ENCODE results near the gene SACS. TPM values are rescaled to one million over a fixed set of nuclear protein-coding genes. Genes with fewer than 3 reads are reported as not detected.
A peak's percentile ranks its signal among the peaks of the same experiment; 100 is the strongest.

Gene SACS
- total RNA-seq, 1 experiment from 2014 or later, result 21.1 TPM

- intact Hi-C loops (cut with micrococcal nuclease), result no loop called here
- H3K36me3 Mint-ChIP-seq (ENCODE audit: insufficient read depth, unreplicated experiment), result no peaks in the 10 kb centered on the region
- H3K4me3 Mint-ChIP-seq (ENCODE audit: unreplicated experiment), result no peak overlapping the region
- H3K27me3 Mint-ChIP-seq (ENCODE audit: insufficient read depth, unreplicated experiment), result no peaks in the 10 kb centered on the region
- CTCF ChIA-PET, result no interaction called here
- TF ChIP-seq, protein P1, sequence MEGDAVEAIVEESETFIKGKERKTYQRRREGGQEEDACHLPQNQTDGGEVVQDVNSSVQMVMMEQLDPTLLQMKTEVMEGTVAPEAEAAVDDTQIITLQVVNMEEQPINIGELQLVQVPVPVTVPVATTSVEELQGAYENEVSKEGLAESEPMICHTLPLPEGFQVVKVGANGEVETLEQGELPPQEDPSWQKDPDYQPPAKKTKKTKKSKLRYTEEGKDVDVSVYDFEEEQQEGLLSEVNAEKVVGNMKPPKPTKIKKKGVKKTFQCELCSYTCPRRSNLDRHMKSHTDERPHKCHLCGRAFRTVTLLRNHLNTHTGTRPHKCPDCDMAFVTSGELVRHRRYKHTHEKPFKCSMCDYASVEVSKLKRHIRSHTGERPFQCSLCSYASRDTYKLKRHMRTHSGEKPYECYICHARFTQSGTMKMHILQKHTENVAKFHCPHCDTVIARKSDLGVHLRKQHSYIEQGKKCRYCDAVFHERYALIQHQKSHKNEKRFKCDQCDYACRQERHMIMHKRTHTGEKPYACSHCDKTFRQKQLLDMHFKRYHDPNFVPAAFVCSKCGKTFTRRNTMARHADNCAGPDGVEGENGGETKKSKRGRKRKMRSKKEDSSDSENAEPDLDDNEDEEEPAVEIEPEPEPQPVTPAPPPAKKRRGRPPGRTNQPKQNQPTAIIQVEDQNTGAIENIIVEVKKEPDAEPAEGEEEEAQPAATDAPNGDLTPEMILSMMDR (IDR thresholded peaks at IDR 0.05; ENCODE audit: unreplicated experiment), result no peak
- DNase-seq (ENCODE audit: unreplicated experiment), result peak; percentile 1
- no TSS peak for BruUV-seq (replicated peaks)
- H3K9me3 Mint-ChIP-seq (ENCODE audit: unreplicated experiment), result no peaks in the 10 kb centered on the region
- H3K4me1 Mint-ChIP-seq (ENCODE audit: insufficient read depth, unreplicated experiment), result peaks cover 15% of the 10 kb centered on the region
- H3K27ac Mint-ChIP-seq (ENCODE audit: low read depth, unreplicated experiment), result no peak overlapping the region
- POLR2A ChIA-PET, result interaction anchor here (1.0 kb wide), 1 partner anchor 762 kb away, joined by 3 read pairs; no protein-coding TSS in a partner anchor
Measured at GRCh38 chr13:23325191-23325590, 108.3 kb downstream of the SACS start.

- intact Hi-C loops (cut with micrococcal nuclease), result loop anchor here (5.0 kb wide), 1 partner anchor 143 kb away; no protein-coding TSS in a partner anchor
Measured at GRCh38 chr13:23323946-23324709, 109.4 kb downstream of the SACS start.

GRCh38 chr13:23322353-23323336 lies 110.9 kb downstream of the SACS start:
- BruUV-seq (replicated peaks), result no TSS peak
- H3K27me3 Mint-ChIP-seq (ENCODE audit: insufficient read depth, unreplicated experiment), result no peaks in the 10 kb centered on the region
- TF ChIP-seq, protein P1 (IDR thresholded peaks at IDR 0.05; ENCODE audit: unreplicated experiment), result no peak
- no peak overlapping the region for H3K4me3 Mint-ChIP-seq (ENCODE audit: unreplicated experiment)
- H3K4me1 Mint-ChIP-seq (ENCODE audit: insufficient read depth, unreplicated experiment), result peaks cover 21% of the 10 kb centered on the region
- DNase-seq (ENCODE audit: unreplicated experiment), result no peak
- H3K9me3 Mint-ChIP-seq (ENCODE audit: unreplicated experiment), result no peaks in the 10 kb centered on the region
- CTCF ChIA-PET, result interaction anchor here (0.7 to 5.3 kb wide), 3 partner anchors 51 to 520 kb away, joined by 3 to 47 read pairs (median 6); no protein-coding TSS in a partner anchor
- H3K36me3 Mint-ChIP-seq (ENCODE audit: insufficient read depth, unreplicated experiment), result no peaks in the 10 kb centered on the region
- intact Hi-C loops (cut with micrococcal nuclease), result loop anchor here (5.0 kb wide), 1 partner anchor 145 kb away; no protein-coding TSS in a partner anchor
- POLR2A ChIA-PET, result interaction anchor here (1.0 to 2.5 kb wide), 3 partner anchors 33 to 521 kb away, joined by 3 to 9 read pairs (median 3); no protein-coding TSS in a partner anchor
- peak overlapping the region; percentile 88 for H3K27ac Mint-ChIP-seq (ENCODE audit: low read depth, unreplicated experiment)

More at GRCh38 chr13:23323946-23324709, 109.4 kb downstream of the SACS start:
- Mint-ChIP-seq H3K27me3 (ENCODE audit: insufficient read depth, unreplicated experiment) (no peaks in the 10 kb centered on the region), H3K36me3 (ENCODE audit: insufficient read depth, unreplicated experiment) (no peaks in the 10 kb centered on the region), H3K4me3 (ENCODE audit: unreplicated experiment) (no peak overlapping the region), H3K4me1 (ENCODE audit: insufficient read depth, unreplicated experiment) (peaks cover 21% of the 10 kb centered on the region), H3K27ac (ENCODE audit: low read depth, unreplicated experiment) (no peak overlapping the region), H3K9me3 (ENCODE audit: unreplicated experiment) (no peaks in the 10 kb centered on the region)
- BruUV-seq (replicated peaks), result no TSS peak
- POLR2A ChIA-PET, result interaction anchor here (1.0 kb wide), 1 partner anchor 277 kb away, joined by 3 read pairs; no protein-coding TSS in a partner anchor
- TF ChIP-seq, protein P1 (IDR thresholded peaks at IDR 0.05; ENCODE audit: unreplicated experiment), result no peak
- CTCF ChIA-PET, result interaction anchor here (0.5 to 5.3 kb wide), 2 partner anchors 522 to 528 kb away, joined by 3 to 47 read pairs; no protein-coding TSS in a partner anchor
- no peak for DNase-seq (ENCODE audit: unreplicated experiment)
